HG02588 (cell line): ENCODE results near the gene KBTBD12.

ENCODE experiments used
- ATAC-seq: cut with Tn5 transposase; IDR thresholded peaks from one replicate; pipeline ENCODE4 v1.9.1; 2021; ENCODE audit warnings: mild to moderate bottlenecking, moderate library complexity; ENCODE audit not compliant: unreplicated experiment

Gene KBTBD12

DNA sequence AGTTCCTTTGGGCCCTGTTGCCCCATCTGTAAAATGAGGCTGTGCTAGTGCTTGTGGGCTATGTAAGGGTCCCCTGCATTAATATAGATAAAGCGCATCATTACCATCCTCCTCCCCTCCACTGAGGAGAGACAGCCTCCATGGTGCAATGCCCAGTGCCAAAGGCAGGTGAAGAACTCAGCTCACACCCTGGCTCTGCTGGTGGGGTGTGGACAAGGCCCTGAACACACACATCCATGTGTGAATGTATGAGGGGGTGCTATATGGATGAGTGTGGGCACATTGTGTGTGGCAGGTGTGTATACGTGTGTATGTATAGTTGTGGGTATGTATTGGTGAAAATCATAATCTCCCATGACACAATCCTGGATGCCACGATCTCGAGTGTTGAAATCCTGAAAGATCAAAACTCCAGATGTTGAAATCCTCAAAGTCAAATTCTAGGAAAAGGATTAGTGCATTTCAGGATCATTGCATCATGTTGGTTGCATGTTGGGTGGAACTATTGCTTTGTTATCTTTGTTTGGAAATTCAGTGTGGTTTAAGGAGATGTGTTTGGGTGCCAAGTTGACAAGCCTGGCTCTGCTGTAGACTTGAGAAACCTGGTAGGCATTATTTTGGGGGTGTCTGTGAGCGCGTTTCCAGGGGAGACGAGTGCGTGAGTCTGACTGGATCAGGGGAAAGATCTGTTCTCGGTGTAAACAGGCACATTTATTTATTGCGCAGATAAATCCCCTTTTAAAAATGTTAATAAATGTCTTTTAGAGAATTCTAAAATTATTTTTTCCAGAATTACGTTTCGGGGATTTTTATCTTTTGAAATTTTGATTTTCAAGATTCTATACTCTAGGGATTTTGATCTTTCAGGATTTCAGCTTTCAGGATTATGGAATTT, 95.2 kb downstream of the KBTBD12 start:
- no peak for ATAC-seq

DNA sequence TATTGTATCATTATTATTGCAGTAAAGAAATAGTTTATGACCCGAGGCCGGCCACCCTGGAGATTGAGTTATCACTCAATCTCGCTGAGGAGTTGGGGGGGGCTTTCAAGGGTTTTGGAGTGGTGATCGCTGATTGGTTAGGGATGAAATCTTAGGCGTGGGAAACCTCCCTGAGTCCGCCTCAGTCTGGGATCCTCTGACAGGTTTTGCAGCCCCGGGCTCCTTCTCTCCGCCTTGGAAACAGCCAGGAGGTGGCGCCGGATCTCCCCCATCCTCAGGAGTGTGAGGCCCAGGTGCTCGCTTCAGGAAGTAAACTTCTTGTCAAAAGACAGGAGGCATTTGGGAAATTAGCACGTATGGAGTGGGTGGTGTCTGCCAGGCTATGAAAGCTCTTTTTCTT, 96.1 kb downstream of the KBTBD12 start:
- ATAC-seq = no peak

DNA sequence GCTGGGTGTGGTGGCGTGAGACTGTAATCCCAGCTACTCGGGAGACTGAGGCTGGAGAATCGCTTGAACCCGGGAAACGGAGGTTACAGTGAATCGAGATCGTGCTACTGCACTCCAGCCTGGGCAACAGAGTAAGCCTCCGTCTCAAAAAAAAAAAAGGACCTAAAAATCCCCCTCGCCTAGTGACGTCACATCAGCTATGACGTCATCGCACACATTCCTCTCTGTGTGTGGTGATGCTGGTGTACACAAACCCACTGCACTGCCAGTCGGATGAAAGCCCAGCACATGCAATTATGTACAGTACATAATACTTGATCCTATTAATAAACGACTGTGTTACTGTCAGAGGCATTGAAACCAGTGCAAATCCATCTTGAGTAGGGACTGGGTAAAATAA, 97.0 kb downstream of the KBTBD12 start:
- no peak for ATAC-seq

DNA sequence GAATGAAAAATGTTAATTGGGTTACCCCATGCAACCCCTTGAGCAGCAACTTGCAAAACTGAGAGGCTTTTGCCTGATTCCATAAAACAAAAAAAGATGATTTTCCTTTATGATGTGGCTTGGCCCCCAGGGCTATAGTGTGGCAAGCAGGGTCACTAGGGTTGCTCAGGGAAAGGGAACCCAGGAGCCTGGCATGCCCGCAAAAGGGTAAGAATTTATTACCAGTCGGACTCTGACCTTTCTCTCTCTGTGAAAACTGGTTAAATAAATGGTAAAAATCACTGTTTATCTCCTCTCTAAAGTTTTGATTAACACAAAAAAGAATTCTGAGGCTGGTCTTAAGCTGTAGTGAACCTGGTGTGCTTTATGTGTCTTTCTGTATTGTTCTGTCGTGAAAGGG, 99.5 kb downstream of the KBTBD12 start:
- no peak for ATAC-seq

DNA sequence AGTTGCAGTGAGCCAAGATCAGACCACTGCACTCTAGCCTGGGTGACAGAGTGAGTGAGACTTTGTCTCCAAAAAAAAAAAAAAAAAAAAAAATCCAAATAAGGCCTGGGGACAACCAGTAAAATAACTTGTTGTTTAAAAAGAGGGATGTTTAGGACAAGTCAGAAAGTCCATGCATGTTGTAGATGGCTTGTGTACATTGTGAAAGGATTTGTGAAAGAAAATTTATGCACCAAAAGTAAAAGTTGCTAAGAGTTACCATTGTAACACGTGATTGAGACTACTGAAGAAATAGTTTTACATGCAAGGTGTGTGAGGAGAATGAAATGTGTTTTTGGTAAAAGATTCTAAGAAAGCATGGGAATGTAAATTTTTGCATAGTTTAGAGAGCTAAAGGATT, 101.5 kb downstream of the KBTBD12 start:
- no peak for ATAC-seq

DNA sequence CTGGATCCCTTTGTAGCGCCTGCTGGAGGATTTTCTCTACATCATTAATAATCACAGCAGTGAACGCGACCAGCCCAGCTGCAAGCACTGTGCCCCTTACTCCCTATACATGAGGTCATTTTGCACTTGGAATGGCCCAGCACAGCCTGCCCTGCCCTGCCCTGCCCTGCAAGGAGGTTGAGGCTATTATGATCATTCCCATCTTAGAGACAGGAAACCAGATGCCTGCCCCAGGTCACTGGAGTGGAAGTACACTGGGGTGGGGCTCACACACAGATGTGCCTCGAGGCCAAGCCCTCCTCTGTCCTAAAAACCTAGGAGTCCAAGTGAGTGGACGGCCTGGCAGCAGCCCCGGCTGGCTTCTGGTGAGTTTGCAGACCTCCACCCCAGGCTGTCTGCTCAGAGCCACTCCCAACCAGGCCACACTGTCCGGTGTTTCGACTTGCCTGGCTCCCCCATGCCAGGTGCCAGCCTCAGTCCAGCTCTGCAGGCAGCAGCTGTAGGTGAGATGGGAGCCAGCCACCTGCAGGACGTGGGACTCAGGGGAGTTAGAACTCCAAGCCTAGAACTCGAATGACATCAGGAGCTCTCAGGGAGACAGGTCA, 106.8 kb downstream of the KBTBD12 start:
- ATAC-seq = no peak

DNA sequence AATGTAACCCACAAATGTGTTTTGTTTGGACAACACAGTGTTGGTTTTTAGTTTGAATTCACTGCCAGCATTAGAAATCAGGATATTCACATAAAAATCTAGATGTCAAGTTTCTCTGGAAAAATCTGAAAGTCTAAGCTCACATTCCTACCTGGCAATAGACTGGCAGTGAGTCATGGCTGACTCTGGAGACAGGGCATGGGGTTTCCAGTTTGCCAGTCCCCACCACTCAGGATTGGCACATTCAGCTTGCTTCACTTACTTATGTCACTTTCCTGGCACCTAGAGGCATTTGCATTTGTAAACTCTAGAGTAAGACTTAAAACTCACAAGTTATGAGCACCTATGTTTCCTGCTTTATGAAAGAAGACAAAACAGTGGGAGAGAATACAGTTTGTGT, 118.1 kb downstream of the KBTBD12 start:
- ATAC-seq = no peak

DNA sequence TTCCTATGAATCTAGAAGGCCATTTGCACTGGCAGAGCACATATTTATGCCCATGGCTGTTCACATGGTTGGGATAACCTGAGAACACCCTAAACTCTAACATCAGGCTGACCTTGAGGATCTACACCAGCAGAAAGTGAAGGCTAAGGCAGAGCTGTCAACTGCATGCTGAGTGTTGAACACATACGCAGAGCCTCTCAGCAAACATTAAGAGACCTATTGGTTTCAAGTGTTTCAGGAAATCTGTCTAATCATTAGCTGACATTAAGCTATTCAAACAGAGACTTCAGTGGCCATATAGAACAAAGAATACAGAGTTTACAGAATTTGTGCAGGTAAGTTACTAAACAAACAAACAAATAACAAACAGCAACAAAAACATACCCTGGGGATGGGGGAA, 121.1 kb downstream of the KBTBD12 start:
- ATAC-seq = no peak
